HG02943 (cell line): ENCODE data around the gene SPTBN5.

Experiments
- ATAC-seq: cut with Tn5 transposase; IDR thresholded peaks from one replicate; pipeline ENCODE4 v1.9.1; 2021; ENCODE audit warnings: mild to moderate bottlenecking, low read depth, moderate library complexity; ENCODE audit not compliant: unreplicated experiment

SPTBN5 gene

GRCh38 chr15:41904541-41905005 is 10.7 kb upstream of the SPTBN5 start:
- no peak for ATAC-seq

GRCh38 chr15:41903782-41904181 is 9.9 kb upstream of the SPTBN5 start:
- no peak for ATAC-seq

GRCh38 chr15:41901431-41901830 is 7.6 kb upstream of the SPTBN5 start:
- ATAC-seq: no peak

GRCh38 chr15:41900526-41901380 is 6.9 kb upstream of the SPTBN5 start:
- no peak for ATAC-seq

- no peak for ATAC-seq
These were observed 6.1 kb upstream of the SPTBN5 start for GRCh38 chr15:41899854-41900442.

GRCh38 chr15:41897363-41897799 is 3.5 kb upstream of the SPTBN5 start:
- no peak for ATAC-seq

- ATAC-seq: no peak
These were observed 2.7 kb upstream of the SPTBN5 start for GRCh38 chr15:41896566-41896965.

- no peak for ATAC-seq
These were observed 2.1 kb upstream of the SPTBN5 start for GRCh38 chr15:41895957-41896356.

- ATAC-seq: no peak
These were observed 1.6 kb upstream of the SPTBN5 start for GRCh38 chr15:41895491-41895890.

- ATAC-seq: peak; percentile 67
These were observed 1.1 kb upstream of the SPTBN5 start for GRCh38 chr15:41894791-41895463.

- no peak for ATAC-seq
These were observed 468 bp upstream of the SPTBN5 start for GRCh38 chr15:41894251-41894790.

- ATAC-seq: no peak
These were observed 1.0 kb downstream of the SPTBN5 start for GRCh38 chr15:41892621-41893421.

- no peak for ATAC-seq
These were observed 1.9 kb downstream of the SPTBN5 start for GRCh38 chr15:41891946-41892345.

GRCh38 chr15:41891226-41891625 is 2.6 kb downstream of the SPTBN5 start:
- no peak for ATAC-seq

- ATAC-seq: no peak
These were observed 3.7 kb downstream of the SPTBN5 start for GRCh38 chr15:41890050-41890690.

- no peak for ATAC-seq
These were observed 5.1 kb downstream of the SPTBN5 start for GRCh38 chr15:41888662-41889253.

GRCh38 chr15:41887893-41888292 is 6.0 kb downstream of the SPTBN5 start:
- no peak for ATAC-seq

GRCh38 chr15:41887161-41887560 is 6.7 kb downstream of the SPTBN5 start:
- ATAC-seq: no peak

- no peak for ATAC-seq
These were observed 7.1 kb downstream of the SPTBN5 start for GRCh38 chr15:41886741-41887140.
